H1 (cell line): ENCODE results near the gene SMARCC2. TPM values are rescaled to one million over a fixed set of nuclear protein-coding genes. Genes with fewer than 3 reads are reported as not detected.

Experiments used
- CTCF ChIA-PET: fragments of 300-600 bp; sonication (Branson Sonifier 250); formaldehyde crosslinking; loops from one replicate; lab custom pipeline; 2021; ENCODE audit not compliant: partially characterized antibody; lab: Charles Lee
- POLR2A ChIA-PET: fragments of 300-600 bp; sonication (Branson Sonifier 250); formaldehyde crosslinking; loops from one replicate; lab custom pipeline; 2021; ENCODE audit warnings: inconsistent platforms; ENCODE audit not compliant: partially characterized antibody; lab: Charles Lee
- DNase-seq, 2 experiments: peaks; one replicate each; pipeline versions ENCODE4 v3.0.0 to v3.0.0-alpha.2; 2010 to 2022; ENCODE audit warnings: low spot score in 2 of 2, low read depth in 1 of 2, mixed read lengths in 1 of 2
- FAIRE-seq: peaks from 2 replicates; lab custom pipeline; 2011; peaks lifted over from hg19 to GRCh38; lab: Jason Lieb, UNC
- H2AFZ ChIP-seq: 2 replicates; pipeline ENCODE4 v1.8.1; 2012; ENCODE audit warnings: low read length, inconsistent platforms
- H2AK5ac ChIP-seq: 2 replicates; pipeline ENCODE4 v1.6.1; 2013; ENCODE audit warnings: low read depth, low read length
- H2BK120ac ChIP-seq: replicated peaks from 2 replicates; pipeline ENCODE3; 2013; ENCODE audit warnings: low read depth, low read length, inconsistent platforms
- H2BK12ac ChIP-seq: 2 replicates; pipeline ENCODE4 v1.6.1; 2013; ENCODE audit warnings: low read depth, low read length
- H2BK15ac ChIP-seq: 2 replicates; pipeline ENCODE4 v1.6.1; 2013; ENCODE audit warnings: low read length
- H2BK20ac ChIP-seq: 2 replicates; pipeline ENCODE4 v1.6.1; 2013; ENCODE audit warnings: low read length
- H2BK5ac ChIP-seq: 2 replicates; pipeline ENCODE4 v1.6.1; 2013; ENCODE audit warnings: low read depth, low read length
- H3K14ac ChIP-seq: 2 replicates; pipeline ENCODE4 v1.6.1; 2013; ENCODE audit warnings: inconsistent platforms; ENCODE audit not compliant: insufficient read length
- H3K18ac ChIP-seq: 2 replicates; pipeline ENCODE4 v1.6.1; 2013; ENCODE audit warnings: low read length; ENCODE audit errors: extremely low read depth
- H3K23ac ChIP-seq: 2 replicates; pipeline ENCODE4 v1.6.1; 2013; ENCODE audit warnings: inconsistent platforms; ENCODE audit not compliant: insufficient read length
- H3K23me2 ChIP-seq: 2 replicates; pipeline ENCODE4 v1.6.1; 2013; ENCODE audit warnings: low read depth, low read length
- H3K27ac ChIP-seq: 2 replicates; pipeline ENCODE4 v1.6.1; 2011; ENCODE audit warnings: low read depth, low read length, inconsistent platforms
- H3K27me3 ChIP-seq, 4 experiments: replicated peaks in 1 of 4; 1 replicate in 1 of 4; 2 replicates in 3 of 4; pipeline versions ENCODE4 v1.6.1 to v1.8.1; 2011 to 2013; ENCODE audit warnings: low read length in 3 of 4, mild to moderate bottlenecking in 3 of 4, inconsistent platforms in 2 of 4, mixed read lengths in 2 of 4, moderate library complexity in 1 of 4; ENCODE audit not compliant: control insufficient read depth in 3 of 4, insufficient read depth in 3 of 4; ENCODE audit errors: extremely low read depth in 1 of 4
- H3K36me3 ChIP-seq, 4 experiments: 2 replicates each; pipeline versions ENCODE4 v1.6.1 to v1.8.1; 2011 to 2013; ENCODE audit warnings: mild to moderate bottlenecking in 4 of 4, low read length in 3 of 4, moderate library complexity in 2 of 4, control low read depth in 1 of 4, inconsistent platforms in 1 of 4; ENCODE audit not compliant: insufficient read depth in 4 of 4, control insufficient read depth in 2 of 4
- H3K4ac ChIP-seq: replicated peaks from 2 replicates; pipeline ENCODE3; 2013; ENCODE audit warnings: low read length, low read depth, mixed read lengths, inconsistent platforms; ENCODE audit not compliant: insufficient read length
- H3K4me1 ChIP-seq, 4 experiments: replicated peaks in 1 of 4; 1 replicate in 1 of 4; 2 replicates in 3 of 4; pipeline versions ENCODE4 v1.6.1 to v1.8.1; 2011 to 2013; ENCODE audit warnings: low read length in 3 of 4, inconsistent platforms in 2 of 4, mixed read lengths in 1 of 4; ENCODE audit not compliant: insufficient read depth in 4 of 4, control insufficient read depth in 3 of 4
- H3K4me2 ChIP-seq, 2 experiments: 2 replicates each; pipeline versions ENCODE4 v1.6.1 to v1.8.1; 2011 to 2013; ENCODE audit warnings: low read depth in 2 of 2, low read length in 2 of 2, control low read depth in 1 of 2, inconsistent platforms in 1 of 2, mild to moderate bottlenecking in 1 of 2; ENCODE audit not compliant: insufficient read depth in 1 of 2
- H3K4me3 ChIP-seq, 4 experiments: fragments of 200-600, 300-600 bp in 1 of 4; sonication (generic), shearing (Covaris generic), sonication (Bioruptor Twin) in 1 of 4; 2 replicates each; pipeline versions ENCODE4 v1.5.1 to v1.8.1; 2011 to 2016; ENCODE audit warnings: low read length in 4 of 4, low read depth in 3 of 4, control low read depth in 2 of 4, inconsistent platforms in 2 of 4, mild to moderate bottlenecking in 2 of 4, mixed read lengths in 1 of 4, moderate library complexity in 1 of 4; ENCODE audit not compliant: insufficient read depth in 2 of 4; ENCODE audit errors: extremely low read depth in 1 of 4
- H3K56ac ChIP-seq: replicated peaks from 2 replicates; pipeline ENCODE3; 2013; ENCODE audit warnings: low read depth, mild to moderate bottlenecking, mixed read lengths, low read length, inconsistent platforms; ENCODE audit not compliant: insufficient read length
- H3K79me1 ChIP-seq: 2 replicates; pipeline ENCODE4 v1.6.1; 2013; ENCODE audit warnings: low read depth, low read length, control low read depth
- H3K79me2 ChIP-seq, 2 experiments: 2 replicates each; pipeline versions ENCODE4 v1.6.1 to v1.8.1; 2012 to 2013; ENCODE audit warnings: low read length in 2 of 2, mild to moderate bottlenecking in 2 of 2, inconsistent platforms in 1 of 2; ENCODE audit not compliant: insufficient read depth in 2 of 2, control insufficient read depth in 1 of 2
- H3K9ac ChIP-seq, 4 experiments: replicated peaks in 1 of 4; 1 replicate in 1 of 4; 2 replicates in 3 of 4; pipeline versions ENCODE4 v1.6.1 to v1.8.1; 2011 to 2013; ENCODE audit warnings: low read depth in 3 of 4, low read length in 3 of 4, control low read depth in 2 of 4, mild to moderate bottlenecking in 2 of 4, moderate library complexity in 2 of 4, inconsistent platforms in 1 of 4; ENCODE audit errors: extremely low read depth in 1 of 4
- H3K9me3 ChIP-seq, 2 experiments: 2 replicates each; pipeline versions ENCODE4 v1.6.1 to v1.8.1; 2012 to 2013; ENCODE audit warnings: mild to moderate bottlenecking in 2 of 2, moderate library complexity in 2 of 2, control low read depth in 1 of 2, inconsistent platforms in 1 of 2, low read depth in 1 of 2, low read length in 1 of 2, mixed read lengths in 1 of 2; ENCODE audit not compliant: insufficient read depth in 2 of 2
- H4K20me1 ChIP-seq, 2 experiments: replicated peaks in 1 of 2; 2 replicates each; pipeline versions ENCODE3 to v1.8.1; 2011 to 2013; ENCODE audit warnings: inconsistent platforms in 2 of 2, low read length in 2 of 2, mild to moderate bottlenecking in 1 of 2; ENCODE audit not compliant: insufficient read depth in 2 of 2, control insufficient read depth in 1 of 2
- H4K5ac ChIP-seq: 2 replicates; pipeline ENCODE4 v1.6.1; 2013; ENCODE audit warnings: low read length, low read depth, mixed read lengths, inconsistent platforms; ENCODE audit not compliant: insufficient read length
- H4K8ac ChIP-seq: 2 replicates; pipeline ENCODE4 v1.8.0; 2013; ENCODE audit warnings: mild to moderate bottlenecking, moderate library complexity, low read length, inconsistent platforms; ENCODE audit not compliant: insufficient read depth; ENCODE audit errors: extremely low read depth
- H4K91ac ChIP-seq: replicated peaks from 2 replicates; pipeline ENCODE3; 2013; ENCODE audit warnings: low read length, mixed read lengths, inconsistent platforms; ENCODE audit not compliant: insufficient read length
- EGR1 ChIP-seq: IDR thresholded peaks from 2 replicates; pipeline ENCODE4 v1.6.1; 2011; ENCODE audit warnings: low read depth, low read length, borderline replicate concordance
- NANOG ChIP-seq: IDR thresholded peaks from 2 replicates; pipeline ENCODE4 v1.6.1; 2011; ENCODE audit warnings: low read length, low read depth, mild to moderate bottlenecking, inconsistent platforms; ENCODE audit not compliant: insufficient read depth, poor library complexity, severe bottlenecking
- POLR2A ChIP-seq, 2 experiments: IDR thresholded peaks; 1 replicate in 1 of 2; 2 replicates in 1 of 2; pipeline ENCODE4 v1.6.1; 2011; ENCODE audit warnings: low read depth in 2 of 2, low read length in 2 of 2, mild to moderate bottlenecking in 2 of 2; ENCODE audit errors: control extremely low read depth in 1 of 2
- SP1 ChIP-seq: IDR thresholded peaks from 2 replicates; pipeline ENCODE4 v1.6.1; 2011; ENCODE audit warnings: low read depth, low read length
- WGBS, 2 experiments: shearing (Covaris generic) in 1 of 2; methylation state at CpG; one replicate each; pipeline versions ENCODE4 v1.1.6 to v1.1.7; 2013 to 2015; ENCODE audit warnings: low lambda C conversion rate in 2 of 2, mixed read lengths in 2 of 2, inconsistent platforms in 1 of 2, low coverage in 1 of 2, missing lambda C conversion rate in 1 of 2; ENCODE audit not compliant: insufficient replicate concordance in 2 of 2, insufficient coverage in 1 of 2, insufficient read length in 1 of 2; ENCODE audit errors: extremely low coverage in 1 of 2, missing lambda C conversion rate in 1 of 2; 5-methylcytosine and 5-hydroxymethylcytosine counted together
- polyA plus RNA-seq, 7 experiments: library from polyadenylated mRNA; depleted of rRNA in 3 of 7; stranded (reverse) in 5 of 7; unstranded in 2 of 7; fragments of >200 nt in 5 of 7; fragments of 200-250 nt in 2 of 7; gene quantifications; 1 replicate in 5 of 7; 2 replicates in 1 of 7; 4 replicates in 1 of 7; pipeline versions ENCODE4 v1.2.1 to v1.2.3, GENCODE V29; 2011 to 2013; ENCODE audit warnings: missing spikeins in 2 of 7, mixed read lengths in 2 of 7
- total RNA-seq: library from RNA; stranded (reverse); fragmentation: NEBNext Ultra II Directional; extraction: Animal tissue kit (Norgen Biotek cat#: 25700); gene quantifications from 2 replicates; pipeline ENCODE4 v1.2.1, GENCODE V29; 2021

The SMARCC2 gene
- total and polyA plus RNA-seq, 2 of the 8 experiments (the other 6 are each of a cell fraction or from before 2014, with no cell fraction given), result 33.9 to 78.5 TPM

DNA sequence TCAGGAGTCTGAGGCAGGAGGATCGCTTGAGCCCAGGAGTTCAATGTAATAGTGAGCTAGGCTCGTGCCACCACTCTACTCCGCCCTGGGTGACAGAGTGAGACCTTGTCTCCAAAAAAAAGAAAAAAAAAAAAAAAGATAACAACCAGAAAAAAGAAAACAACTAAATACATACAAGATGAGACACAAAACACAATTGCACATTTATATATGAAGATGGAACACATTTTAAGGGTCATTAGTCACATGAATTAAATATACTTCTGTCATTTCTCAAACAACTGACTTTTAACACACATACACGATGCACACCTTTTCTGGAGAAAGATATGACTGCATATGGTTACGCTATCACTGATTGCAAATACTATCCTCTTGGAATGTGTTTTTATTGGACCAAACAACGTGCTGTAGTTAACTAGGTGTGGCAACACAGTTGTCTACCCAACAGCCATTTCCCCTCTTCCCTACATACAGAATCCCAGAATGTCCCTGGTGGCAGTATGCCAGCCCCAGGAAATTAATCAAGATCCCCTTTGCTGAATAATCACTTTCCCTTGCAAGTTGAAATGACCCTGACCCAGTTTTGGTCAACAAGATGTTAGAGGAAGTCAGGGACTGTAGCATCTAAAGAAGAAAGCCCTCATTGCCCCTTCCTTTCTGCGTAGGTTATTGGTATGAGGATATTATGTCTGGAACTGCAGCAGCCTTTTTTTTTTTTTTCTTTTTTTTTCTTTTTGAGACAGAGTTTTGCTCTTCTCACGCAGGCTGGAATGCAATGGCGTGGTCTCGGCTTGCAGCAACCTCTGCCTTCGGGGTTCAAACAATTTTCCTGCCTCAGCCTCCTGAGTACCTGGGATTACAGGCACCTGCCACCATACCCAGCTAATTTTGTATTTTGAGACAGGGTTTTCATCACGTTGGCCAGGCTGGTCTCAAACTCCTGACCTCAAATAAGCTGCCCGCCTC lies 42.5 kb downstream of the SMARCC2 start:
- H2AK5ac ChIP-seq, result no peak overlapping the region
- no peak overlapping the region for H2BK20ac ChIP-seq
- H2BK5ac ChIP-seq, result no peak overlapping the region
- no peak overlapping the region for H3K14ac ChIP-seq
- H3K9me3 ChIP-seq, result no peaks in the 10 kb centered on the region
- no peaks in the 10 kb centered on the region; a peak in 1 of 7 replicates for H3K27me3 ChIP-seq
- H3K4ac ChIP-seq, result no peak overlapping the region
- POLR2A ChIA-PET, result interaction anchor here (1.3 to 5.9 kb wide), 4 partner anchors 8 to 120 kb away, joined by 3 to 43 read pairs (median 12); partner anchors contain the start of genes COQ10A, RPL41 and ZC3H10
- no peak overlapping the region for H3K23ac ChIP-seq
- H3K27ac ChIP-seq, result no peak overlapping the region
- no peak overlapping the region for H2BK120ac ChIP-seq
- no peak for FAIRE-seq
- CTCF ChIA-PET, result interaction anchor here (0.7 to 2.7 kb wide), 2 partner anchors 9 to 13 kb away, joined by 3 to 8 read pairs; no protein-coding TSS in a partner anchor
- no peaks in the 10 kb centered on the region for H4K20me1 ChIP-seq
- H2BK12ac ChIP-seq, result no peak overlapping the region
- H3K79me2 ChIP-seq, result no peaks in the 10 kb centered on the region
- H2AFZ ChIP-seq, result no peak overlapping the region
- DNase-seq, result no peak
- no peak overlapping the region for H3K9ac ChIP-seq
- no peak for TF ChIP-seq NANOG
- TF ChIP-seq EGR1, result no peak
- peak in 1 of 2 experiments; percentile 26; a peak in 1 of 3 replicates for TF ChIP-seq POLR2A (IDR thresholded peaks at IDR 0.05; ENCODE audit: control extremely low read depth in 1 of 2, low read depth in 2 of 2, low read length in 2 of 2)
- no peak for TF ChIP-seq SP1
- TF ChIP-seq, all 59 proteins: peak for 1
- Histone ChIP-seq H3K79me1 (no peaks in the 10 kb centered on the region), H3K23me2 (peaks cover 4% of the 10 kb centered on the region), H3K56ac (no peak overlapping the region), H3K4me1 (peaks cover 0 to 2% (median 0%) of the 10 kb centered on the region in 4 experiments; a peak in 2 of 7 replicates), H4K91ac (no peak overlapping the region), H4K8ac (no peak overlapping the region), H2BK15ac (no peak overlapping the region), H3K36me3 (peaks cover 18 to 30% (median 28%) of the 10 kb centered on the region in 4 experiments; a peak in 7 of 8 replicates), H3K4me2 (no peak overlapping the region), H3K18ac (no peak overlapping the region), H4K5ac (no peak overlapping the region), H3K4me3 (no peak overlapping the region)
- 89% methylated on average over 13 of the region's 13 CpGs; no CpG with 5 or more reads in 1 of the 2 experiments for WGBS, 2 experiments
